Activated CD8-positive, alpha-beta memory T cell treated with anti-CD3 and anti-CD28 coated beads, Interleukin-2, amount 50 U/mL, for 4 hours (primary cell): ENCODE results near the gene KLHL21.

Source experiments
- DNase-seq: peaks from one replicate; pipeline ENCODE4 v3.0.0-alpha.2; 2020

KLHL21 gene

DNA sequence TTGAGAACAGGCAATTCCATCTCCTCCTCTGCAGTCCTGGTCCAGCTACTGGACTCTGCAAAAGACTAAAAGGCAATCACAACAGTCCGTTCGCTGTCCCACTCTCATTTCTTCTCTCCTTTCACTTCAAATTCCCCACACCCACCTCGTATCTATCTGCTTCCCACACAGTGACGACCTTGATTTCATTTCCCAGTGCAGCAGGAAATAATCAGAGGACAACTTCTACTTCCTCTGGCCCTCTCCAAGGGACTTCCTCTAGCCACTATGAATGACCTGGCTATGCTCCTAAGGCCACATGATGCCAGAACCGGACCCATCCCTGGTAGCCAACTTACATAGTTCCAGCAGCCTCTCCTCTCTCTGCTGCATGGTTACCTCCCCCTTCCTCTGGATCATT lies 56.3 kb downstream of the KLHL21 start:
- no peak for DNase-seq

DNA sequence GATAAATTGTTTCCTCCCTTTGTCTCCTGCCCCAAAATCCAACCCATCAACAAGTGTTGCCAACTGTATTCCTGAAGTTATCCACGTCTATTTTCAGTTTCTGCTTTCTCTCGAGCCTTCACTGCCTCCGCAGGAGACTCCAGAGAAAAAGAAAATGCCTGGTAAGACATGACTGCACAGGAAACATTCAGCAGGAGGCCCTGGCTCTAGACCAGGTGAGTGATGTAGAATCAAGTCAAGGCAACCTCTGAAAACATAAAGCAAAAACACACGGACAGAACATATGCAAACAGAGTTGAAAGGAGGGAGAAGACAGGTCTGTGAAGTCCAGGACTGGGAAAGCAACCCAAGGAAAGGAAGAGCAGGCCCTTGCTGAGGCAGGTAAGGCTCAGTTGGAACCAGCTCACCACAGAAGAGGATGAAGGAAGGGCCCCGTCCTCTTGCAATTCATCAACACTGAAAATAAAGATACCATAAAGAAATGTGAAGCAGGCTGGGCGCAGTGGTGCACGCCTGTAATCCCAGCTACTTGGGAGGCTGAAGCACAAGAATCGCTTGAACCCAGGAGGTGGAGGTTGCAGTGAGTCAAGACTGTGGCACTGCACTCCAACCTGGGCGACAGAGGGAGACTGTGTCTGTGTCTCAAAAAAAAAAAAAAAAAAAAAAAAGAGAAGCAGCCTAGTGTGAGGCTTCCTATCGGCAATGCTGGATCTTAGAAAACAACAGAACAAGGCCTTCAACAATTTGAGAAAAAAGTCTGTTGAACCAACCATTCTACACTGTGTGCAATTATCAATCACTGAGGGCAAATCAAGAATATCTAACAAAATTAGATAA lies 57.2 kb downstream of the KLHL21 start:
- no peak for DNase-seq

DNA sequence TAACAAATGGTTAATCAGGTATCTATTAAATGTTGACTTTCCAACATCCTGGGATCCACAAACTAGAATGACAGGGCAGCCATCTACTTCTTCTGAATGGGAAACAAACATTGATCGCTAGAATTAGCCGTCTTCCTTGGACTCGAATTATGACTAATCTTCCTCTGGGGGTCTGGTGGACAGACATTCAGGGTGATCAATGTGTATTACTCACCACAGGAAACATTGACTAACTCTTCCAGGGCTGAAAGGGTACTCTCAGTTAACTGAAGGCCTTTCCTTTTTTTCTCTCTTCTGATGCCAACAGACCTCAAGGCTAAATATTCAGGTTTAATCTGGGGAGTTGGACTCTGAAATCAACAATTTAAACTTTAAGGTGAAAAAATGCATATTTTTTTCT lies 57.8 kb downstream of the KLHL21 start:
- no peak for DNase-seq
